GM19238 (cell line): ENCODE measurements around the gene GSTT2.

Source experiments
- DNase-seq: peaks from one replicate; pipeline ENCODE4 v3.0.0; 2011; ENCODE audit warnings: low spot score; ENCODE audit not compliant: insufficient read length

Gene GSTT2

DNA sequence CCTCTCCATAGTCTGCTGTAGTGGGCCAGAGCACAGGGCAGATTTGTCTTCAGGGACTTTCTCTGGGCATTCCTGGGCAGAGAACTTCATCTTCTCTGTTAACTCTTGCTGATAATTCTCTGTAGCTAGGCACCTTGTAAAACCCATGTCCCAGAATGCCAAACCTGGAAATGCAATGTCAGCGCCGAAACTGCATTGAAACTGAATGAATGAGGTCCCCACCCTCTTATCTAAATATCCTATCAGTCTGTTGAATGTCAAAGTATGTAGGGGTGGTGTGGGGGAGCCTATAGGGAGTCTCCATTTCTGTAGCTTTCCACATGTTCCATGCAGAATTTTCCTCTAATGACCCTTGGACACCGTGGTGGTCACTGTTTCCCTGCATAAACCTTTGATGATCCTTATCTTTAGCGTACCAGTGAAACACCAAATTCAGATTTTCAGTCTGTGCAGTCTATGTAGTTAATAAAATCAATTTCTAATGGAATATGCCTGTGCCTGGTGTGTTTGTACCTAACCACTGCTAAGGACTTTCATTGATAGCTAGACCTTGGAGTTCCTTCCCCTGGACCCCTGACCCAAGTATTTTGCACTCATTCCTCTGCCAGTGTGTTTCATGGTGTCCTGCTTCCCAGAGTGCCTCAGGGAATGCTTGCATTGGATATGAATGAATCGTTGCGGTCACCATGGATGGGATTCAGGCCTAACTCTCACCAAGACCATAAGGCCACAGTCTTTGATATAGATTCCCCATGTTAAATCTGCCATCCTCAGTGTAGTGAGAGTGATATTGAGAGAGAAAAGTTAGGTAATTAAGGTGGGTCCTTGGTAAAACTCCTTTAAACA is 28.7 kb downstream of the GSTT2 start:
- no peak for DNase-seq

DNA sequence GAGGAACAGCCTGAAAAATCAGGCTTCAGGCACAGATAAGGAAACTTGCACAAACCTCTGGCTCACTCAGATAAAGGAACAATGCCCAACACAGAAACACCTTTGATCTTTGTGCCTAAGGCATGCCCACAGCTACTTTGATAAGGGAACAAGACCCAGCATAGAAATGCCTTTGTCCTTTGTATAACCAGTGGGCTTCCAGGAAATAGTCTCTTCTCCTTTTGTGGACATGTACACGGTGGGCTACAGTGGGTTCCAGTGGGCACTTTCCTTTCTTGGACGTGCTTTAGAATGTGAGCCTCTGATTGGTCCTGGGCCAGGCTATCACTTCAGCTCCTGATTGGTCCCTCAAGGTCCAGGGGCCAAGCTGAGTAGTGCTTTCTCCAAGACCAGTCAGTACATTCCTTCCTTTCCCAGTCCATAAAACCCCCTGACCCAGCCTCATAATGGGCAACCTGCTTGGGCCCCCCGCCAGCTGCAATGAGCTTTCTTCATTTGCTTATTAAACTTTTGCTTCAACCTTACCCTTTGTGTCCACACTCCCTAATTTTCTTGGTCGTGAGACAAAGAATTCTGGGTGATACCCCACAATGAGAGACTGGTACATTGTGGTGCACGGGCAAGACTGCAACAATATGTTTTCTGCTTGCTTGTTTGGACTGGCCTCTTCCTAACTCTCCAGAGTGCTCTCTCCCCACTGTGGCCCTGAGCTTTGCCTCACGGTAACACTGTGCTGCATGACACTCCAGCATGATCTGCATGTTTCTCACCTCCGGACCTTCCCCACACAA is 29.5 kb downstream of the GSTT2 start:
- no peak for DNase-seq

DNA sequence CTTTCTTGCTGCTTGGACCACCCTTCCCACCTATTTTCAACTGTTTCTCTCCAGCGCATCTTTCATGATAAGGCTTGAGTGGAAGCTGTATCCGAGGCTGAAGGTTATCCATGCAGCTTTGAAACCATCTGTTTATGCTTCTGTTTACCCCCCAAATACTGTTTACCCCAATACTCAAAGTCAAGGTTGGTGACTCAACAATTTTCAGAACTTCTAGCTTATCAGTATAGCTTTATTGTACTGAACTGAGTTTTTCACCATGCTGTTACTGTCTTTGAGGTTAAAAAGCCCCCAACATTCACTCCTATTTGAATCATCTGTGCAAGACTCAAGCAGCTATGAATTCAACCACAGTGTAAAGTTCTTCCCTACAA is 30.1 kb downstream of the GSTT2 start:
- no peak for DNase-seq

DNA sequence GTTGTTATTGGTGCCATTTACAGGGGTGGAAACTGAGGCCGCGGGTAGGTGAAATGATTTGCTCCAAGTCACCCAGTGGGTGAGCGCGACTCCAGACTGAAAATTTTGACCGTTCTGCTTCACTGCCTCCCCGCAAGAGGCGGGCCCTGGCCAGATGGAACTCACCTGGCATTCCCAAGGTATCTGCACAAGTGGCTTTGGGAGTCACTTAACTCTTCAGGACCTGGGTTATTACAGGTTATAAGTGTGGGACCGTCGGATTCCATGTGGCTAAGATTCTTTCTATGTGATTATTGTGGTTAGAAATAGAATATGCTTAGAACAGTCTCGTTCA is 31.8 kb downstream of the GSTT2 start:
- no peak for DNase-seq

DNA sequence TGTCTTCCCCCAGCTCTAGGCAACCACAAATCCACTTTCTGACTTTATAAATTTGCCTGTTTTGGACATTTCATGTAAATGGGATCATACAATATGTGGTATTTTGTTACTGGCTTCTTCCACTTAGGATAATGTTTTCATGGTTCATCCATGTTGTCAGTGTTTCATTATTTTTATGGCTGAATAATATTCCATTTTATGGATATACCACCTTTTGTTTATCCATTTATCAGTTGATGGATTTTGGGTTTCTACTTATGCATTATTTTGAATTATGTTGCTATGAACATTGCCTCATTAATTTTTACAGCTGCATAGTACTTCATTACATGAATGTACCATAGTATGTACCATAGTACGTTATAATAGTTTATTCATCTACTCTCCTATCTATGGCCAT is 36.2 kb downstream of the GSTT2 start:
- DNase-seq: no peak

DNA sequence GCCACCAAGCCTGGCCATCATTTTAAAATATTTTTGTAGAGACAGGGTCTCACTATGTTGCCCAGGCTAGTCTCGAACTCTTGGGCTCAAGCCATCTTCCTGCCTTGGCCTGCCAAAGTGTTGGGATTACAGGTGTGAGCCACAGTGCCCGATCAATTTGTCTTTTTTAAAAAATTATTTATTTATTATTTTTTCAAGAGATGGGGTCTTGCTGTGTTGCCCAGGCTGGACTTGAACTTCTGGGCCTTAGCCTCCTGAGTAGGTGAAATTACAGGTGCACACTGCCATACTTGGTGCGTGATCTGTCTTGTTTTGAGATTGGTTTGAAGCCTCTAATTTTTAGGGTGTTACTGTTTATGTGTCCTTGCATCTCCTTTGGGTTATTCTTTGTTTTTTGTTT is 41.4 kb downstream of the GSTT2 start:
- no peak for DNase-seq

DNA sequence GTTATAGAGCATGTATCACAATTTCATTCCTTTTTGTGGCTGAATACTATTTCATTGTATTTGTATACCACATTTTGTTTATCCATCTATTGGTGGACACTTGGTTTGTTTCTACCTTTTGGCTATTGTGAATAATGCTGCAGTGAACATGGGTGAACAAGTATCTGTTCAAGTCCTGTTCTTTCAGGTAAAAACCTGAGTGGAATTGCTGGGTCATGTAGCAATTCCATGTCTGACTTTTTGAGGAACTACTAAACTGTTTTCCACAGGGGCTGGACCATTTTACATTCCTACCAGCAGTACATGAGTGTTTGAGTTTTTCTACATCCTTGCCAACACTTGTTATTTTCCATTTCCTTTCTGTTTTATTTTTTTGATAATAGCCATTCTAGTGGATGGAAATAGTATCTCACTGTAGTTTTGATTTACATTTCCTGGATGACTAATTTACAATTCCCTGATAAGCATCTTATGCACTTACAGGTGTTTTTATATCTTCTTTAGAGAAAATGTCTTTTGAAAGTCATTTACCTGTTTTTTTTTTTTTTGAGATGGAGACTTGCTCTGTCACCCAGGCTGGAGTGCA is 43.4 kb downstream of the GSTT2 start:
- no peak for DNase-seq

DNA sequence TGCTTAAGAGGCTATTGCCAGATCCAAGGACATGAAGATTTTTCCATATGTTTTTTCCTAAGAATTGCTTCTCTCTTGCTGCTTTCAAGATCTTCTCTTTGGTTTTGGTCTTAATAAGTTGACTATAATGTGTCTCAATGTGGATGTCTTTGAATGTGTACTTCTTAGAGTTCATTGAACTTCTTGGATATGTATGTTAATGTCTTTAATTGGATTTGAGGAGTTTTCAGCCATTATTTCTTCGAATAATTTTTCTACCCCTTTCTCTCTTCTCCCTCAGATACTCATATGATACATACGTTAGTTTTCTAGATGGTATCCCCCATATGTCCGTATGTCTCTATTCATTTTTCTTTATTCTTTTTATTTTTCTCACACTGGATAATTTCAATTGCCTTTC is 44.4 kb downstream of the GSTT2 start:
- DNase-seq: no peak

DNA sequence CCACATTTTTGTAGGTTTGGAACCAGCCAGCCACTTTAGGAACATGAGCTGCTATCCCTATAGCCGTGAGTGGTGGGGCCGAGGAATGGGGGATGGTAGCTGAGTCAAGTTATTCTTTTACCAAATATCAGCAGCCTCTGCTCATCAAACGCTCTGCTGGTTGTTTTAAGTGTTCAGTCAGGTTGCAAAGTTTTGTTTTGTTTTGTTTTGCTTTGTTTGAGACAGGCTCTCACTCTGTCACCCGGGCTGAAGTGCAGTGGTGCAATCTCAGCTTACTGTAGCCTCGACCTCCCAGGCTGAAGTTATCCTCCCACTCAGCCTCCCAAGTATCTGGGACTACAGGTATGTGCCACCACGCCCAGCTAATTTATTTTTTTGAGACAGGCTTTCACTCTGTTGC is 45.5 kb downstream of the GSTT2 start:
- no peak for DNase-seq

DNA sequence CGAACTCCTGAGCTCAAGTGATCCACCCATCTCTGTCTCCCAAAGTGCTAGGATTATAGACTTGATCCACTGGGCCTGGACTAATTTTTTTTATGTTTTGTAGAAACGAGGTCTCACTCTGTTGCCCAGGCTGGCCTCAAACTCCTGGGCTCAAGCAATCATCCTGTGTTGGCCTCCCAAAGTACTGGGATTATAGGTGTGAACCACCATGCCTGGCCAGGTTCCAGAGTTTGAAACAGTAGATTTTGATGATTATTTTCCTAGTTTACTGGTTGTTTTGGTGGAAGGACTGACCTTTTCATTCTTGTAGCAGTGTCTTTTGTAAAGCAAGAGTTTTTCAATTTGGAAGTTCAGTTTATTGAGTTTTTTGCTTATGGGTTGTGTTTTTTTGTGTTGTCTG is 46.1 kb downstream of the GSTT2 start:
- no peak for DNase-seq

DNA sequence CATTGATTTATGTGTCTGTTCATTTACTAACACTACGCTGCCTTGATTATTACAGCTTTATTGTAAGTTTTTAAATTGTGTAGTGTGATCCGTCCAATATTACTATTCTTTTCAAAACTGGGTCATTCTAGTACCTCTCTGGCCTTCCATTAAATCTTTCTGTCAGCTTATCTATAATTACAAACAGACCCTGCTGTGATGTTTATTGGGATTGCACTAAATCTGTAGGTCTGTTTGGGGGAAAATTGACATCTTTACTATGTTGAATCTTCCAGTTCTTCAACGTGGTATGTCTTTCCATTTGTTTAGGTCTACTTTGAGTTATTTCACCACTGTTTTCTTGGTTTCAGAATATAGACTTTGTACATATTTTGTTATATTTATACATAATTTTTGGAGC is 46.8 kb downstream of the GSTT2 start:
- DNase-seq: no peak

DNA sequence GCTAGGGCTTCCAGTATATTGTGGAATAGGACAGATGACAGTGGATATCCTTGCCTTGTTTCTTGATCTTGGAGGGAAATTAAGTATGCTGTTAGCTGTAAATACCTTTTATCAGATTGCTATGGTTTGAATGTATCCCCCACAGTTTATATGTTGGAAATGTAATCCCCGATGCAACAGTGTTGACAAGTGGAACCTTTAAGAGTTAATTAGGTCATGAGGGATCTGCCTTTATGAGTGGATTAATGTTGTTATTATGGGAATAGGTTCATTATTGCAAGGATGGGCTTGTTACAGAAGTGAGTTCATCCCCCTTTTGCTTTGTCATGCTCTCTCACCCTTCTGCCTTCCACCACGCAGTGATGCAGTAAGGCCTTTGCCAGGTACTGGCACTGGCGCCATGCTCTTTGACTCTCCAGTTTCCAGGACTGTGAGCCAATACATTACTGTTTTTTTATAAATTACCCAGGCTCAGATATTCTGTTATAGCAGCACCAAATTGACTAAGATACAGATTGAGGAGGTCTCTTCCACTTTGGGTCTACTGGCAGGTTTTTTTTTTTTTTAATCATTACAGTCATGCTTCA is 47.5 kb downstream of the GSTT2 start:
- no peak for DNase-seq

DNA sequence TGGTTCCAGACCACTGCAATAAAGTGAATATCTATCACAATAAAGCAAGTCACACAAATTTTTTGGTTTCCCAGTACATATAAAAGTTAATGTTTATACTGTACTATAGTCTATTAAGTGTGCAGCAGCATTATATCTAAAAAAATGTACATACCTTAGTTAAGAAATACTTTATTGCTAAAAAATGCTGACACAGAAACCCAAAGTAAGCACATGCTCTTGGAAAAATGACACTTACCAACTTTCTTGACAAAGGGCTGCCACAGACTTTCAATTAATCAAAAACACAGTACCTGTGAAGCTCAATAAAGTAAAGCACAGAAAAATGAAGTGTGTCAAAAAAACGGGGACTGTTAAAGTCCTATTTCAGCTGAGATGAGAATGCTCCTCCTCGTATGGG is 48.1 kb downstream of the GSTT2 start:
- DNase-seq: no peak

DNA sequence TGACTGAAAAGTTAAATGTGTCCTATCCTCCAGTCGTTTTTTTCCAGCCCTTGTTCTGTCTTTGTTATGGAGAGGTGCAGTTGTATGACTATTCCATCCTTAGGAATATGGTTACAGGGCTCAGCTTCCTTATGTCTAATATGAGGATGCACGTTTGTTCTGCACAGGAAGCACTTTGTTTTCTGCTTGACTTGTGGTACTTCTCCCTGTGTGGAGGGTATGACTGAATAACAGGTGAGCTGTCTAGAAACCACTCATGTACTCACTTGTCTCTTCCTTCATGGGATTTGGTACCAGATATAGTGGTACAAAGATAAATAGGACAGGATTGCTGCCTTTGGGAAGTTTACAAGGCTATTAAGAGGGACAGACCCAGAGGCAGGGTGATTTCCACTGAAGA is 48.6 kb downstream of the GSTT2 start:
- DNase-seq: no peak

DNA sequence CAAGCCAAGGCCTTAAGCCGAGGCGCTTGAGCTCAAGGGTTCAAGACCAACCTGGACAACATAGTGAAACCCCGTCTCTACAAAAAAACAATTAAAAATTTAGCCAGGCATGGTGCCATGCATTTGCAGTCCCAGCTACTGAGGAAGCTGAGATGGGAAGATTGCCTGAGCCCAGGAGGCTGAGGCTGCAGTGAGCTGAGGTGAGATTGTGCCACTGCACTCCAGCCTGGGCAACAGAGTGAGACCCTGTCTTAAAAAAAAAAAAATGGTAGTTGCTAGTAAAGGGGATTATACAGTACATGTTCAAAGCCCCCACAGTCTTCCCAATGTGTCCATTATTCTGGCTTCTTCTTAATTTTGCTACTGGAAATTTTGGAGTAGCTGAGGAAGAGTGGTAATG is 49.4 kb downstream of the GSTT2 start:
- DNase-seq: no peak

DNA sequence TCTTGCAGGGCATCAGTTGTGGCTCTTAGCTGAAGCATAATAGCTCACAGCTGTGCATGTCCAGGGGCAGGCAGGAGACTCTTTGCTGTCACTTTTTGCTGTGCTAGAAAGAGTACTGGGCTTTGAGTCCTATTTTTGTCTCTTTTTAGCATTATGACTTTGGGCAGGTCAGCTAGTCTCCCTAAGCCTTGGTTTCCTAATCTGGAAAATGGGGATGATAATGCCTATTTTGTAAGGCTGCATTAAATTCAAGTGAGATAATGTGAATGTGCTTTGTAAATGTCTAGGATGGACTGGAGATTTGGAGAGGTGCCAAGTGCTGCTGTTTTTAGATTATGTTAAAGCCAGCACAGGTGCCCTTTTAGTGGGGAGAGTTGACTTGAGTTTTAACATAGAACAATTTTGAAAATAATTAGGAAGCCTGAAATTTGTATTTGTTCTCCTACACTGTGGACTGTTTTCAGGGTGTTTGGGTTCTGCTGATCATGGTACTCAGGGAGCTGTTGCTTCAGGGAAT is 50.3 kb downstream of the GSTT2 start:
- DNase-seq: no peak
